GM12892 (cell line): Measurements from ENCODE around the gene MYO19.

Experiments
- POLR2A ChIP-seq: IDR thresholded peaks from 2 replicates; pipeline ENCODE4 v1.6.1; 2011; ENCODE audit warnings: low read depth, low read length, control low read depth
- POLR2AphosphoS5 ChIP-seq: IDR thresholded peaks from 2 replicates; pipeline ENCODE4 v1.6.1; 2011; ENCODE audit warnings: low read depth, low read length, control low read depth
- TAF1 ChIP-seq: IDR thresholded peaks from 2 replicates; pipeline ENCODE4 v1.6.1; 2011; ENCODE audit warnings: low read depth, mild to moderate bottlenecking, control low read depth, low read length, borderline replicate concordance

- TF ChIP-seq TAF1 (no peak), POLR2A (no peak), POLR2AphosphoS5 (no peak)
Observed at GRCh38 chr17:36481829-36482228, 52.8 kb downstream of the MYO19 start.
